ENCODE data around the gene ZNF70. TPM values are rescaled to one million over a fixed set of nuclear protein-coding genes. Genes with fewer than 3 reads are reported as not detected.

ZNF70 gene
- total and polyA plus RNA-seq, 2 of the 4 experiments (the other 2 are of a cell fraction), result 2.3 to 4.3 TPM

DNA sequence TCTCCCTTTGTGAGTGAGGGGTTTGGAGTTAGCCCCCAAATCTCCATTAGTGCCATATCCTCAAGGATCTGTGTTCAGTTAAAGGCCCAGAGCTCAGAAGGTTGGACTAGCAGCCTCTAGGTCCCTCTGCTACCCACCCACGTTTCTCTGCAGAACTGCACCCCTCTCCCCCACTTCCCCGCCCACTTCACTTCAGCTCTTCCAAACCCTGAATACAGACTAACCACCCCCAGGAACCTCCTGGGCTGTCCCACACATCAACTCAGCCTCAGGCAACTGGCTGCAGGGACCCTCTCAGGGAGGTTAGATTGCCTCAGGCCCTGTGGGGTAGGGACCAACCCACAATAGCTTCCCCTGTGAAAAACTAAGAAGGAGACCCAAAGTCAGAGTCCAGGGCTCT, 2.5 kb upstream of the ZNF70 start:
- peaks cover 4% of the 10 kb centered on the region for H3K4me1 ChIP-seq (ENCODE audit: control insufficient read depth, insufficient read depth, low read length)
- no peaks in the 10 kb centered on the region for H4K20me1 ChIP-seq (ENCODE audit: insufficient read depth, low read length)
- no peak overlapping the region for H2BK15ac ChIP-seq (ENCODE audit: low read depth, low read length)
- no peak overlapping the region for H3K4me3 ChIP-seq (ENCODE audit: insufficient read depth, low read depth, low read length)
- no peak overlapping the region for H4K8ac ChIP-seq (ENCODE audit: low read depth in 2 of 2, low read length in 2 of 2)
- intact Hi-C loops (cut with micrococcal nuclease), result no loop called here
- WGBS, 2 experiments (ENCODE audit: extremely low coverage in 2 of 2, insufficient read length in 1 of 2), result 50% methylated on average over 1 of the region's 2 CpGs; no CpG with 5 or more reads in 1 of the 2 experiments
- in situ Hi-C loops (cut with MboI; ENCODE audit: low sequenced_read_pairs), result no loop called here
- no peak overlapping the region for H2BK20ac ChIP-seq (ENCODE audit: low read depth, low read length)
- H3K18ac ChIP-seq (ENCODE audit: low read depth, low read length), result no peak overlapping the region
- no peak overlapping the region for H2BK120ac ChIP-seq (ENCODE audit: low read depth, low read length)
- no peak overlapping the region for H4K5ac ChIP-seq (ENCODE audit: low read depth, low read length)
- no peak for DNase-seq
- H3K27ac ChIP-seq (ENCODE audit: insufficient read depth, low read length), result no peak overlapping the region
- H2AFZ ChIP-seq (replicated peaks; ENCODE audit: low read length, poor library complexity), result no peak overlapping the region
- H3K4ac ChIP-seq (ENCODE audit: low read depth, low read length), result no peak overlapping the region
- TF ChIP-seq MXI1 (IDR thresholded peaks at IDR 0.05; ENCODE audit: borderline replicate concordance, low read depth, low read length) (no peak), RAD21 (IDR thresholded peaks at IDR 0.05; ENCODE audit: low read length) (no peak), SMC3 (IDR thresholded peaks at IDR 0.05; ENCODE audit: low read depth, low read length) (no peak), CEBPB (IDR thresholded peaks at IDR 0.05; ENCODE audit: low read depth, low read length) (no peak), BHLHE40 (IDR thresholded peaks at IDR 0.05; ENCODE audit: low read depth, low read length) (no peak), FOS (IDR thresholded peaks at IDR 0.05; ENCODE audit: low read depth, low read length) (no peak), ELK1 (IDR thresholded peaks at IDR 0.05; ENCODE audit: borderline replicate concordance, low read depth, low read length) (no peak), RCOR1 (IDR thresholded peaks at IDR 0.05; ENCODE audit: insufficient replicate concordance, low read length) (no peak), USF2 (IDR thresholded peaks at IDR 0.05; ENCODE audit: low read depth, low read length) (no peak), RFX5 (IDR thresholded peaks at IDR 0.05; ENCODE audit: low read depth, low read length) (no peak), CHD1 (IDR thresholded peaks at IDR 0.05; ENCODE audit: low read depth, low read length) (no peak)
- 0 out of 2 replicates have a peak, but pooled peaks cover 1% of the 10 kb centered on the region for H3K27me3 ChIP-seq (ENCODE audit: control insufficient read depth, insufficient read depth, low read length)
- H3K14ac ChIP-seq (replicated peaks; ENCODE audit: low read depth, low read length), result no peak overlapping the region
- H3K9me1 ChIP-seq (ENCODE audit: insufficient read depth, low read length), result peaks cover 5% of the 10 kb centered on the region
- CTCF ChIA-PET, result no interaction called here
- dilution Hi-C loops (cut with HindIII; ENCODE audit: low sequenced_read_pairs, unreplicated experiment), result no loop called here
- H4K91ac ChIP-seq (ENCODE audit: insufficient read depth, low read depth, low read length), result no peak overlapping the region
- BruUV-seq (replicated peaks), result no TSS peak
- no peak overlapping the region for H3K9ac ChIP-seq (ENCODE audit: low read depth, low read length)
- H2BK5ac ChIP-seq (ENCODE audit: low read depth, low read length, poor library complexity, severe bottlenecking), result no peak overlapping the region
- no peak overlapping the region for H3K4me2 ChIP-seq (ENCODE audit: low read depth, low read length)
- H3K23ac ChIP-seq (ENCODE audit: low read depth, low read length), result no peak overlapping the region
- peaks cover 8 to 14% of the 10 kb centered on the region in 2 experiments; a peak in 3 of 4 replicates for H3K79me1 ChIP-seq (ENCODE audit: low read depth in 1 of 2, low read length in 2 of 2)
- no peak overlapping the region for H3K56ac ChIP-seq (ENCODE audit: extremely low read depth, insufficient read depth, low read length)
- POLR2A ChIA-PET (ENCODE audit: unreplicated experiment), result no interaction called here
- no peak for ATAC-seq (ENCODE audit: low read depth)
- no peak overlapping the region for H2AK5ac ChIP-seq (ENCODE audit: low read depth, low read length)
- H3K36me3 ChIP-seq (ENCODE audit: control insufficient read depth, insufficient read depth, low read length), result no peaks in the 10 kb centered on the region
- no peaks in the 10 kb centered on the region for H3K9me3 ChIP-seq (ENCODE audit: control insufficient read depth, insufficient read depth, low read length)
- peak overlapping the region; percentile 24 for H2AK9ac ChIP-seq (replicated peaks; ENCODE audit: low read depth, low read length, poor library complexity)

Measured in IMR-90 (cell line).